Measurements from ENCODE around the gene EPN2.
"Not testable (repeated sequence)": the region's sequence is repeated elsewhere in the genome, so short reads cannot be mapped to it uniquely, and the experiment has no call there.

Gene EPN2

DNA sequence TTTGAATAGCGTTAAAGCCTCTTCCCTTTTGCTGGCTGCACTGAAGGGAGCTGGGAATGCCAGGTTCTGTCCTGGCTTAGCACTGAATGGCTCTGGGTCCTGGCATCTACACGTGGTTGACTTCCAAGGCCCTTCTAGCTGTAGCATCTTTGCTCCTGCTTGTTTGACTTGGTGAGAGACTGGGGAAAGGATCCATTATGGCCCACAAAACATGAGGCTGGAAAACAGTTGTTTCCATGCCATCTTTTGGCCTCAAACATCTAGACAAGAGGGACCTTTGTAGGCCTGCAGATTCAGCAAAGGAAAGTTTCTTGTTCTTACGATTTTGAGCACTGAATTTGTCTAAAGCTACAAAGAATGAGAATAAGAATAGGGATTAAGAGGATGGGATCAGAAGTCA, 32.5 kb downstream of the EPN2 start:
- DNase-seq, result no peak

DNA sequence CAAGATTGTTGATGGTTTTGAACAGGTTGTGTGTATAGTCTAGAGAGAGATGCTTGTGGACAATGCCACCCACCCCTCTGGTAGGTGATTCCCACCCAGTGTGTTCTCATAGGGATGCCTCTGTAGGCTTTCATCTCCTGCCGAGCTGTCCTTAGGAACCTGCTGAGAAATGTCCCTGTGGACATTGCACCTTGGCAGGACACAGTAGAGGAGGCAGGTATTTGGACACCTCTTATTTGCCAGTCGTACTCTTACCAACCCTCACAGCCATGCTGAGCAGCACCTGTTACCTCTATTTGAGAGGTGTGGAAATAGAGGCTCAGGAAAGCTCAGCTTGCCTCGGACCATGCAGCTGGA, 33.2 kb downstream of the EPN2 start:
- no peak for DNase-seq

- no peak for DNase-seq
These were observed 33.8 kb downstream of the EPN2 start for GRCh38 chr17:19270704-19271611.

DNA sequence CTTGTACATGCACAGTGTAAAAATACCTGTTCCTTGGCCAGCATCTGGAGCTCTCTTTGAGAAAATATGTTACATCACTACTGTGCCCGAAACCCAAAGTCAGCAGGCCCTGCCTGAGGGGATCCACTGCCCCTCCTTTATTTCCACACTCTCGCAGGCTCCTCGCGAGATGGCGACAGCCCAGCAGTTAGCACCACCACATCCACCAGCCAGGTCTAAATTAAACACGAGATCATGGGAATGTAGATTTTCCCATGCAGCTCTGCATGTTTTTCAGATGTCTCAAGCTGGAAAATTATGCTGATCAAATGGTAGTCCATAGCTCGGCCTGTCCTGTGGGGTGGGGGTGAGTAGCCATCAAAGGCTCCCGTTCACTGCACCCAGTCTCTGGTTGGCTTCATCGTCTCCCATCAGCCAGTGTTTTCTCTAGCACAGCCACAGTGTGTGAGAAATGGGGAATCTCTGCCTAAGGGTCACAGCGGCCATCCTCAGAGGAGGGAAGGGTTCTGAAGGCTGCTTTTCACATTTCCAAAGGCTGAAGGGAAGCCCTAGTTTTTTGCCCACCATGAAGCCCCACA, 34.7 kb downstream of the EPN2 start:
- DNase-seq, result no peak

DNA sequence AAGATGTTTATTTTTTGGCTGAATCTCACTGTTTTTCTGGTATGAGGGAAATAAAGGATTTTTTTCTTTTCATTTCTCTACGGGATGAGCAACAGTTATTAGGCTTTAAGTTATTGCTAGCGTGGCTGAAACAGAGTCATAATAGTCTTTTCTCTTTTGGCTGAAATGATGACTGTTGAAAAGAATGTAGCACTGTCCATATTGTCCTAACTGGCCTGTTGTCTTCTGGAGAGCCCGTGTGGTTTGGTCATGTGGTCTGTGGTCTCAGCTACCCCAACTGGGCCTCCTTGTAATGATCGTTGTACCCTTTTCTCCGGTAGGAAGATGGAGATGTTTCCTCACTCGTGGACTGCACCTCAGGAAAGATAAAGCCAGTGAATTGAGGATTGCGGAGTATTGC, 36.6 kb downstream of the EPN2 start:
- DNase-seq, result no peak

GRCh38 chr17:19274893-19275292, 37.7 kb downstream of the EPN2 start:
- DNase-seq, result no peak

- no peak for DNase-seq
These were observed 38.4 kb downstream of the EPN2 start for GRCh38 chr17:19275457-19276127.

- DNase-seq, result not testable (repeated sequence)
These were observed 41.1 kb downstream of the EPN2 start for GRCh38 chr17:19278284-19278683.

DNA sequence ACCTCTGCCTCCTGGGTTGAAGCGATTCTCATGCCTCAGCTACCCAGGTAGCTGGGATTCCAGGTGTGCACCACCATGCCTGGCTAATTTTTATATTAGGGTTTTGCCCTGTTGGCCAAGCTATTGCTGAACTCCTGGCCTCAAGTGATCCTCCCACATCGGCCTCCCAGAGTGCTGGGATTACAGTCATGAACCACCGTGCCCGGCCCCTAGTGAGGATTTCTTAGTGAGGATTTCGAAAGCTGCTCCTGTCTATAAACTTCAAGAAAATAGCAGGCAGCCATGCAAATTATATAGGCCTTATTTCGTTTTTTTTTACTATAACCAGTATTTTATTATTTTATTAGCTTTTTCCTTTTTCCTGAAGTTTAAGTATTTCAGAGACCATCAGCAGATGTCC, 41.6 kb downstream of the EPN2 start:
- DNase-seq, result no peak

DNA sequence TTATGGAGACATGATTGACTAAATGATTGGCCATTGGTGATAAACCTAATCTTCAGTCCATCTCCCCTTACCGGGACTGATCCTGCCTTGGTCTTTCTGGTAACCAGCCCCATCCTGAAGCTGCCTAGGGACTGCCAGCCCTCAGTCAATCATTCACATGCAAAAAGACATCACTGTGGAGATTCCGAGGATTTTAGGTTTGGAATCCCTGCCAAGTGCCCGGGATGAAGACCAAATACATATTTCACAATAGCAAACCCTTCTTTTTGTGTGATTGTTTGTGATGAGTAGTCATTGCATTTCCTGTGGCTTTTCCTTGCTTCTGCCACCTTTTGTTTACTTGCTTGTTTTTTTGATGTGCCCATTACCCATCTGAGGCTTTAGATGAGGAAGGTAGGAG, 44.0 kb downstream of the EPN2 start:
- no peak for DNase-seq

DNA sequence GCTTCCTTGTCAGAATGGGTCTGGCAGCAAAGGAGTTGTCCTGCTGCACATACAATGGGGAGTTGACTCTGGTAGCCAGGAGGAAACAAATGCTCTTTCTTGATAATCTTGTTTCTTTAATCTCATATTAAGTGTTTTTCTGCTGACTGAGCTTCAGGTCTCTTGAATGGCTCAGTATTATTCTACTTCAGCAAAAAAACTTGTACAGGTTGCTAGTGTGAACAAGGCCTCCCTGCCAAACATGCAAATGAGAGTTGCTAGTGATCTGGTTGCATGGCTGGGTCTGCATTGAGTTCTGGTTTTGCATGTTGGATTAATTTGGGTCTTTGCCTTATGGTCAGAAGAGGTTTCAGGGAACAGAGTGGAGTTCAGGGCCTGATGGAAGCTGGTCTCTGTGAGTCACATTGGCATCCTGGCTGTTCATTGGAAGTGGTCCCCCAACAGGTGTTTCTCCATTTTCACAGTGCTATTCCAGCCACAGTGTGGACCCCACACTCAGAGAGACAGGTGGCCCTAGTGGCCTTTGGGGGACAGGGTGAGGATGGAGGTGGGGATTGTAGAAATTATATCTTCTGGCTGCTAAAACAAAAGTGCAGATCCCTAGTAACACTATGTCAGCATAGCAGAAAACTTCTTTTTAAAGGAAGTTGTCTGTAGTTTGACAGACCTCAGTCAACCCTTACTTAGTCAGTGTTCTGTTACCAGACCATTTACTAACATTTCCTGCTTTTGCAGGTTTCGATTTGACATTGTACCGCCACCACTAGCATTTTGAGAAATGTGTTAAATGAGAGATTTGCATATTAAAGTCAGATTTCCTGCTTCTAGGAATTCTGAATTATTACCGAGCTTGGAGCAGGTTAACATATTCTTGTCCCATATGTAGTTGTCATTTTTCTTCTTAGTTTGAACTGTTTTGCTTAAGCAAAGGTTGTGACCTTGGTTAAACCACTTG, 47.1 kb downstream of the EPN2 start:
- no peak for DNase-seq

- no peak for DNase-seq
These were observed 48.2 kb downstream of the EPN2 start for GRCh38 chr17:19285213-19285900.

GRCh38 chr17:19286751-19287341, 49.7 kb downstream of the EPN2 start:
- DNase-seq, result no peak

DNA sequence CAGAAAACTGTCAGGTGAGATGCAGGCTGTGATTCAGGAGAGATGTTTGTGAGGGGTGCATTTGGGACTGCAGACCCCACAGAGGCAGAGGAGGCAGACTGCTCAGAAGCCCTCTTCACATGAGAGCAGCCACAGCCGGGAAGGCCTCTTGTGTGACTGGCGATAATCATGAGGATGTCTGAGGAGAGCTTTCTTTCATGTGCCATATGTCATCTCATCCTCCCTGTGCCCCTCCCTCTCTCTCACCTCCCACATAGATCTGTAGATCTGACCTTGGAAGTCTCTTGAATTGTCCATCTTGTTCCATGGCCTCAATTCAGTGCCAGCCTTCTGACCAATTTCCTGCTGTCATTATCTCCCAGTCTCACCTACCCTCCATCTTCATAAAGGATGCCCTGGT, 50.5 kb downstream of the EPN2 start:
- DNase-seq, result no peak

GRCh38 chr17:19288453-19288852, 51.3 kb downstream of the EPN2 start:
- DNase-seq, result no peak

DNA sequence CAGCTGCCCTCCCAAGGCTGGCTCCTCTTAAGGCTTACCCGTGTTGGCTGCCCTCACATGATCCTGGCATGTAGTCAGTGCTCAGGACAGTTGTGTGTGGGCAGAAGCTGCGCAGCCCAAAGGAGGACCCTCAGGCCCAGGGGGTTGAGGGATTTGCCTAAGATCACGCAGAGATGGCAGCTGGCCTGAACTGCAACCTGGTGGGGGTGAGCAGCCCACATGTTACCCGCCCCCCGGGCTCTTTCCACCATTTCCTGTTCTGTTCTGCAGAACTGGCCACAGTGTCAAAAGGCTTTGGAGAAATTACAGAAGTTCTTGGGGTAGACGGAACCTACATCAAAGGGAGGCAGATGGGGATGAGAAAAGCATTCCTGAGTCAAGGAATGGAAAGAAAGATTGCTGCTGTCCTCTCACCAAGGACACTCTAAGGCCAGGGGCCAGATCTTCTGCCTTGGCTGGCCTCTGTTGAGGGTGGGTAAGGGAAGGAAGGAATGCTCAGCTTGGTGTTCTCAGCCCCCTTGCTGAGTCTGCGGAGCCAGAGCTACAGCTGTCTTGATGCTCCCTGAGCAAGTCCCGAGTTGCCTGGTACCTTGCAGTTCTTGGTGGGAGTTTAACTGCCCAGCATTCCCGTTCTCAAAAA, 53.0 kb downstream of the EPN2 start:
- no peak for DNase-seq

DNA sequence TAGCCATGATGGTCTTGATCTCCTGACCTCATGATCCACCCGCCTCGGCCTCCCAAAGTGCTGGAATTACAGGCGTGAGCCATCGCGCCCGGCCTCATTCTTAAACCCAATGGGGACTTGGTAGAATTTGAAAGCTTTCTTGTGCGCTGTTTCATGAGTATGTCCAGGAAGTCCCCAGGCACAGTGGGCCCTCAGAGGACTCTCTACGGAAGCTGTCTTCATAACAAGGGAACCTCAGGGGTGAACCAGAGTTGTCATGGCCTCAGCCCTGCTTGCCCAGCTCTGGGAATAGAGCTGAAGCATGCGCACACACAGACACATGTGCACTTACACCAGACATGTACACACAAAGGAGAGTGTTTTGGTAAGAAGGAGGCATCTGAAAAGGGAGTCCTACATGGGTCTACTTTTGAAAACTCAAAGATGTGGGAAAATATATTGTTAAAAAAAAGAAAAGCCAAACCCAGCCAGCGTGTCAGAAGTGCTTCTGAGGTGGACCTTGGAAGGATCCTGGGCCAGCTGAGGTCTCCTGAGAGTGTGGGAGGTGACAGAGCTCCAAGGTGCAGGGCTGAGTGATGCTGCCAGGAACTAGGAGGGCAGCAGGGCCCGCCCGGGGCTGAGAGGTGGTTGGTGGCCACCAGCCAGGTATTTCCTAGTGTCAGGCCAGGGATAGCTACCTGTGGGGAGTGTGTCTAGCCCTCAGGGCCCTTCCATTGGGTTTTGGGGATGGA, 54.6 kb downstream of the EPN2 start:
- no peak for DNase-seq

DNA sequence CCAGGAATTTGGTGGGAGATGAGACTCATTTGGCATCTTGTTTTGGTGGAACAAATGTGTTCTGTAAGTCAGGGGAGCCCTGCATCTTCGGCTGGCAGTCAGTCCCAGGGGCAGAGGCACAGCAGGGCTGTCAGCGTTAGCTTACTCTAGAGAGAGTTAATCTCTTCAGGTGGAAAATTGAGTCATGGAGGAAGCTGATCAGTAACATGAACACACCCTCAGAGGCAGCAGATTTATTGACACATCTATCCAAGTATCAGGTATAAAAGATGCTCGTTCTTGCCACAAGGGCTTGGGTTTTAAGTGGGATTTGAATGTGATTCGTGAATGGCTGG, 55.2 kb downstream of the EPN2 start:
- DNase-seq, result no peak

- no peak for DNase-seq
These were observed 57.3 kb downstream of the EPN2 start for GRCh38 chr17:19294443-19294842.

DNA sequence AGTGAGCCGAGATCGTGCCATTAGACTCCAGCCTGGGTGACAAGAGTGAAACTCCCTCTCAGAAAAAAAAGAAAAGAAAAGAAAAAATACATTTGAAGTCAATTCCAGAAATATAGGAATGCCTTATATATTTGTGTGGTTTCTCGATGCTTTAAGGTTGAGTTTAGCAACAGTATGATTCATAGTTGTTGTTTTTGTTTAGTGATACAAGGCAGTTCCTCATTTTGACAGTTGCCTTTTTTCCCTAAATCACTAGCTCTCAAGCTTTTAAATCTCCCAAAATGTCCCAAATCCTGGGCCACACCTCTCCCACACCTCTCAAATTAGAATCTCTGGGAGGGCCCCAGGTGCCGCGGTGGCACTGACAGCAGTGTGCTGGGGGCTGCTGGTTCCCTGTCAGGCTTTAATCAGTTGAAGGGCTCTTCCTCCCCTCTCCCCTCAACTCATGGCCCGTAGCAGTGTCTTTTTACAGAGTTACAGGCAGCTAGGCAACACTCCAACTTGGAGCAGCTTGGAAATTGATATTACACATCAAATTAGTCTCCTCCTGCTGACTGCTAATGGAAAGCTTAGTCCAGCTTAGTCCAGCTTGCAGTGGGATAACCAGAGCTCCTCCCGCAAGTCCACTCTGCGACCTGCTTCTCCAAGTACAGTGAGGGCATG, 58.4 kb downstream of the EPN2 start:
- DNase-seq, result no peak

All from stimulated activated CD4-positive, alpha-beta T cell treated with anti-CD3 and anti-CD28 coated beads, Interleukin-1b, Interleukin-23, amount 100 ng/mL, for 48 hours (primary cell).